Testis (tissue), 3 donors: ENCODE data around the gene FHAD1. TPM values are rescaled to one million over a fixed set of nuclear protein-coding genes. Genes with fewer than 3 reads are reported as not detected.
A peak's percentile ranks its signal among the peaks of the same experiment; 100 is the strongest.

ENCODE experiments used
- DNase-seq: peaks from one replicate; pipeline ENCODE4 v3.0.0-alpha.2; 2019
- H3K27ac ChIP-seq, 2 donors: fragments of 200-600 bp; sonication (generic); one replicate each; pipeline ENCODE4 v1.5.1; 2019
- H3K27me3 ChIP-seq: fragments of 200-600 bp; sonication (generic); one replicate; pipeline ENCODE4 v1.5.1; 2019
- H3K36me3 ChIP-seq: fragments of 200-600 bp; sonication (generic); one replicate; pipeline ENCODE4 v1.5.1; 2017; ENCODE audit warnings: low read depth; ENCODE audit errors: missing control alignments
- H3K4me1 ChIP-seq: fragments of 200-600 bp; sonication (generic); one replicate; pipeline ENCODE4 v1.5.1; 2019
- H3K4me3 ChIP-seq, 2 donors: fragments of 200-600 bp; sonication (generic); one replicate each; pipeline ENCODE4 v1.5.1; 2017 to 2019
- H3K9me3 ChIP-seq: fragments of 200-600 bp; sonication (generic); one replicate; pipeline ENCODE4 v1.5.1; 2017
- POLR2A ChIP-seq: fragments of 450-650 bp; IDR thresholded peaks from one replicate; pipeline ENCODE4 v1.6.1; 2017; ENCODE audit warnings: antibody characterized with exemption, mild to moderate bottlenecking, moderate library complexity
- WGBS, 2 donors: methylation state at CpG; one replicate each; pipeline ENCODE4 v1.1.5; 2018; 5-methylcytosine and 5-hydroxymethylcytosine counted together
- intact Hi-C: fragments of 100-400 bp; cut with DNase I; formaldehyde crosslinking; loops from one replicate; pipeline ENCODE4 v1.15.1; 2023; ENCODE audit warnings: low total_unique reads
- polyA plus RNA-seq: library from polyadenylated mRNA; stranded (reverse); fragments of 350-450 nt; fragmentation: Illumina TruSeq; extraction: RNeasy Lipid Tissue Mini Kit (QIAGEN cat#74804); gene quantifications from one replicate; pipeline ENCODE4 v1.2.3, GENCODE V29; 2014; ENCODE audit warnings: low read depth, low replicate concordance; ENCODE audit not compliant: insufficient read depth
- total RNA-seq, 2 donors: library from RNA; depleted of rRNA; stranded (reverse); fragments of >200 nt; gene quantifications; one replicate each; pipeline ENCODE4 v1.2.3, GENCODE V29; 2016
- TF ChIP-seq, protein P1 (sequence below), 3 experiments: fragments of 450-650 bp in 2 of 3; fragments of 200-600 bp in 1 of 3; sonication (generic) in 1 of 3; IDR thresholded peaks; one replicate each; pipeline ENCODE4 v1.5.1; 2016 to 2019; ENCODE audit warnings: antibody characterized with exemption in 3 of 3, mild to moderate bottlenecking in 2 of 3, moderate library complexity in 1 of 3

Gene FHAD1
- total and polyA plus RNA-seq, 3 donors from 2014 or later, result 22.0 to 73.3 (median 59.0) TPM

DNA sequence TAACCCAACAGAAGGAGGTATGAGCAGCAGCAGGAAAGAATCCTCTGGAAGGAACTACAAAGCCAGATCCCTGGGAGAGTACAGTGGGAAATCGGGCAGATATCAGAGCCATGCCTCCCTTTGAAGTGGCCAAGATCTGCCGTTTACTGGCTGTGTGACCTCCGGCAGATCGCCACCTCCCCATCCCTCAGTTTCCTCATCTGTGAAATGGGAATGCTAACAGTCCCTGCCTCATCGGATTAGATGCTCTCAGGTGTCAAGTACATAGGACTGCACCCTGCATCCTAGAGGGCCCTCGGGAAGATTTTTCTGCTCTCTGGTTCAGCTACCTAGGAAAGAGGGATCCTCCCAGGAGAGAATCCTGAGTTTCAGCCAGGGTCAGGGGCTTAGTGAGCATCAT is 102.1 kb downstream of the FHAD1 start:
- H3K36me3 ChIP-seq, result no peaks in the 10 kb centered on the region
- no peak overlapping the region for H3K27ac ChIP-seq
- DNase-seq, result no peak
- H3K4me1 ChIP-seq, result peaks cover 15% of the 10 kb centered on the region
- no peak for TF ChIP-seq POLR2A
- TF ChIP-seq, protein P1, sequence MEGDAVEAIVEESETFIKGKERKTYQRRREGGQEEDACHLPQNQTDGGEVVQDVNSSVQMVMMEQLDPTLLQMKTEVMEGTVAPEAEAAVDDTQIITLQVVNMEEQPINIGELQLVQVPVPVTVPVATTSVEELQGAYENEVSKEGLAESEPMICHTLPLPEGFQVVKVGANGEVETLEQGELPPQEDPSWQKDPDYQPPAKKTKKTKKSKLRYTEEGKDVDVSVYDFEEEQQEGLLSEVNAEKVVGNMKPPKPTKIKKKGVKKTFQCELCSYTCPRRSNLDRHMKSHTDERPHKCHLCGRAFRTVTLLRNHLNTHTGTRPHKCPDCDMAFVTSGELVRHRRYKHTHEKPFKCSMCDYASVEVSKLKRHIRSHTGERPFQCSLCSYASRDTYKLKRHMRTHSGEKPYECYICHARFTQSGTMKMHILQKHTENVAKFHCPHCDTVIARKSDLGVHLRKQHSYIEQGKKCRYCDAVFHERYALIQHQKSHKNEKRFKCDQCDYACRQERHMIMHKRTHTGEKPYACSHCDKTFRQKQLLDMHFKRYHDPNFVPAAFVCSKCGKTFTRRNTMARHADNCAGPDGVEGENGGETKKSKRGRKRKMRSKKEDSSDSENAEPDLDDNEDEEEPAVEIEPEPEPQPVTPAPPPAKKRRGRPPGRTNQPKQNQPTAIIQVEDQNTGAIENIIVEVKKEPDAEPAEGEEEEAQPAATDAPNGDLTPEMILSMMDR (IDR thresholded peaks at IDR 0.05), result no peak
- 94% methylated on average over 6 of the region's 6 CpGs for WGBS, 2 donors
- no peak overlapping the region for H3K4me3 ChIP-seq
- no peaks in the 10 kb centered on the region for H3K9me3 ChIP-seq
- intact Hi-C loops, result no loop called here
- no peaks in the 10 kb centered on the region for H3K27me3 ChIP-seq

- Histone ChIP-seq H3K27ac (no peak overlapping the region), H3K4me1 (peaks cover 14% of the 10 kb centered on the region), H3K36me3 (no peaks in the 10 kb centered on the region), H3K27me3 (no peaks in the 10 kb centered on the region), H3K4me3 (no peak overlapping the region), H3K9me3 (no peaks in the 10 kb centered on the region)
- TF ChIP-seq POLR2A, result no peak
- TF ChIP-seq, protein P1 (IDR thresholded peaks at IDR 0.05), result no peak
- intact Hi-C loops, result no loop called here
- WGBS, 2 donors, result 92% methylated on average over 8 to 10 of the region's 10 CpGs
- no peak for DNase-seq
Measured at GRCh38 chr1:15350151-15350550, 103.1 kb downstream of the FHAD1 start.

- Histone ChIP-seq H3K4me1 (peaks cover 18% of the 10 kb centered on the region), H3K27me3 (no peaks in the 10 kb centered on the region), H3K4me3 (no peak overlapping the region), H3K27ac (no peak overlapping the region), H3K36me3 (no peaks in the 10 kb centered on the region), H3K9me3 (no peaks in the 10 kb centered on the region)
- intact Hi-C loops, result no loop called here
- TF ChIP-seq POLR2A, result no peak
- no peak for DNase-seq
- 89 to 97% methylated on average over 4 of the region's 4 CpGs for WGBS, 2 donors
Measured at GRCh38 chr1:15350551-15351200, 103.7 kb downstream of the FHAD1 start.

GRCh38 chr1:15351310-15351709 is 104.3 kb downstream of the FHAD1 start:
- TF ChIP-seq POLR2A, result no peak
- TF ChIP-seq, protein P1 (IDR thresholded peaks at IDR 0.05), result no peak
- Histone ChIP-seq H3K9me3 (no peaks in the 10 kb centered on the region), H3K36me3 (no peaks in the 10 kb centered on the region), H3K27ac (no peak overlapping the region), H3K4me1 (peaks cover 18% of the 10 kb centered on the region), H3K4me3 (no peak overlapping the region), H3K27me3 (no peaks in the 10 kb centered on the region)
- DNase-seq, result peak; percentile 51
- WGBS, 2 donors, result 33 to 41% methylated on average over 4 of the region's 4 CpGs
- intact Hi-C loops, result no loop called here

GRCh38 chr1:15352128-15352957 is 105.3 kb downstream of the FHAD1 start:
- 79 to 81% methylated on average over 12 of the region's 12 CpGs for WGBS, 2 donors
- DNase-seq, result no peak

More at GRCh38 chr1:15352128-15352957, 105.3 kb downstream of the FHAD1 start:
- no peaks in the 10 kb centered on the region for H3K27me3 ChIP-seq
- H3K27ac ChIP-seq, result no peak overlapping the region
- TF ChIP-seq, protein P1 (IDR thresholded peaks at IDR 0.05), result no peak
- no peak for TF ChIP-seq POLR2A
- H3K4me3 ChIP-seq, result no peak overlapping the region
- intact Hi-C loops, result no loop called here
- no peaks in the 10 kb centered on the region for H3K36me3 ChIP-seq
- peaks cover 26% of the 10 kb centered on the region for H3K4me1 ChIP-seq
- no peaks in the 10 kb centered on the region for H3K9me3 ChIP-seq
